PC-3 (cell line): ENCODE measurements around the gene RHOBTB3.

Source experiments
- CTCF ChIP-seq: fragments of 300-600 bp; sonication (generic); conservative IDR thresholded peaks from 2 replicates; pipeline ENCODE4 v1.5.1; 2017; ENCODE audit warnings: antibody characterized with exemption, low read depth, mild to moderate bottlenecking, low read length
- EZH2phosphoT487 ChIP-seq: fragments of 300-600 bp; sonication (generic); IDR thresholded peaks from 2 replicates; pipeline ENCODE4 v1.6.1; 2018; ENCODE audit warnings: mild to moderate bottlenecking, antibody characterized with exemption, low read length, borderline replicate concordance

DNA sequence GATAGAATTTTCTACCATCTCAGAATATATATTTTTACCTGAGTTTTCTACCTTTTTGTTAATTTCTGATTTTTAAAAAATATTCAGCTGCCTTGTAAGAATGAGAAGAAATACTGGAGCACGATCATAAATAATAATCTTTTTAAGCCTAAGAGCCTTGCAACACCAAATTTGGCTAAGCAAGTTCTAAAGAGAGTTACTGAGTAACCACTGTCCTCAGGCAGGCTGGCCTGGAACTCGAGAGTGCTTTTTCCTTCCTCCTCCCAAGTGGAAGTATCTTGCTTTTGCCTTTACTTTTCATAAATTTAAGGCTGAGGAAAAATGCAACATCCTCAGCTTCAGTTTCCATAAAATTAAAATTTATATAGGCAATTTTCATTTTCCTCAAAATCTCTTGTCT, 70.4 kb downstream of the RHOBTB3 start:
- TF ChIP-seq CTCF (no peak), EZH2phosphoT487 (no peak)
